ENCODE measurements around the gene SLC2A1.

GRCh38 chr1:42982641-42983040, 24.0 kb upstream of the SLC2A1 start:
- TF ChIP-seq CTCF (IDR thresholded peaks at IDR 0.05) (no peak), EP300 (IDR thresholded peaks at IDR 0.05) (no peak), POLR2AphosphoS5 (IDR thresholded peaks at IDR 0.05) (no peak), POLR2A (IDR thresholded peaks at IDR 0.05) (no peak)
